ENCODE measurements around the gene PHYHD1.

Gene PHYHD1

GRCh38 chr9:128979111-128979510 lies 58.3 kb downstream of the PHYHD1 start:
- H3K4me3 ChIP-seq (ENCODE audit: low read depth, low read length), result no peak overlapping the region
- no peak for DNase-seq (ENCODE audit: low read depth)
- no peak for TF ChIP-seq CTCF (IDR thresholded peaks at IDR 0.05; ENCODE audit: insufficient read depth, low read depth, low read length, missing control alignments)

GRCh38 chr9:128983536-128983935 lies 62.8 kb downstream of the PHYHD1 start:
- no peak overlapping the region for H3K4me3 ChIP-seq (ENCODE audit: low read depth, low read length)
- TF ChIP-seq CTCF (IDR thresholded peaks at IDR 0.05; ENCODE audit: insufficient read depth, low read depth, low read length, missing control alignments), result no peak
- DNase-seq (ENCODE audit: low read depth), result no peak

- TF ChIP-seq CTCF (IDR thresholded peaks at IDR 0.05; ENCODE audit: insufficient read depth, low read depth, low read length, missing control alignments), result no peak
- no peak for DNase-seq (ENCODE audit: low read depth)
- no peak overlapping the region for H3K4me3 ChIP-seq (ENCODE audit: low read depth, low read length)
Observed at GRCh38 chr9:128986671-128987070, 65.9 kb downstream of the PHYHD1 start.

- no peak for DNase-seq (ENCODE audit: low read depth)
- TF ChIP-seq CTCF (IDR thresholded peaks at IDR 0.05; ENCODE audit: insufficient read depth, low read depth, low read length, missing control alignments), result no peak
- no peak overlapping the region for H3K4me3 ChIP-seq (ENCODE audit: low read depth, low read length)
Observed at GRCh38 chr9:128987805-128988204, 67.0 kb downstream of the PHYHD1 start.
